Psoas muscle (tissue), 8 donors: ENCODE data around the gene BIN2. TPM values are rescaled to one million over a fixed set of nuclear protein-coding genes. Genes with fewer than 3 reads are reported as not detected.

ENCODE experiments used
- ATAC-seq, 4 donors: fragments of 200-7000 bp; cut with Tn5 transposase; one replicate each; pipeline ENCODE4 v1.9.1; 2020; ENCODE audit warnings: moderate library complexity in 3 of 4, mild to moderate bottlenecking in 2 of 4
- DNase-seq, 2 donors: peaks; one replicate each; pipeline ENCODE4 v3.0.0-alpha.2; 2020
- H3K27ac ChIP-seq: fragments of 200-600 bp; one replicate; pipeline ENCODE4 v1.8.0; 2022
- H3K27me3 ChIP-seq, 3 donors: fragments of 200-600 bp in 1 of 3; one replicate each; pipeline versions ENCODE4 v1.6.1 to v1.8.0; 2013 to 2022; ENCODE audit warnings: low read length in 2 of 3, mild to moderate bottlenecking in 2 of 3, moderate library complexity in 1 of 3; ENCODE audit not compliant: insufficient read depth in 3 of 3
- H3K36me3 ChIP-seq, 2 donors: fragments of 200-600 bp in 1 of 2; one replicate each; pipeline versions ENCODE4 v1.6.1 to v1.8.0; 2013 to 2022; ENCODE audit warnings: low read depth in 1 of 2, mild to moderate bottlenecking in 1 of 2, moderate library complexity in 1 of 2; ENCODE audit not compliant: insufficient read depth in 1 of 2
- H3K4me1 ChIP-seq: fragments of 200-600 bp; one replicate; pipeline ENCODE4 v1.8.0; 2022
- H3K4me3 ChIP-seq: fragments of 200-600 bp; one replicate; pipeline ENCODE4 v1.8.0; 2022; ENCODE audit warnings: mild to moderate bottlenecking
- H3K9me3 ChIP-seq: fragments of 200-600 bp; one replicate; pipeline ENCODE4 v1.8.0; 2022
- WGBS, 3 donors: extraction: QIAGEN DNeasy Blood & Tissue Kit; methylation state at CpG; one replicate each; pipeline versions ENCODE4 v1.1.6 to v1.1.7; 2013; 5-methylcytosine and 5-hydroxymethylcytosine counted together
- intact Hi-C, 2 donors: fragments of 100-400 bp; cut with DNase I; formaldehyde crosslinking; loops; one replicate each; pipeline versions ENCODE4 v1.11.0 to v1.14.2; 2022
- polyA plus RNA-seq, 3 donors: library from polyadenylated mRNA; stranded (reverse); fragments of 200-250 nt; gene quantifications; one replicate each; pipeline ENCODE4 v1.2.3, GENCODE V29; 2013
- total RNA-seq, 4 donors: library from RNA; stranded (reverse); fragmentation: NEBNext Ultra II Directional in 2 of 4; extraction: Animal tissue kit (Norgen Biotek cat#: 25700) in 2 of 4; gene quantifications; one replicate each; pipeline versions ENCODE4 v1.2.1 to v1.2.4, GENCODE V29; 2021 to 2023
- TF ChIP-seq, protein P1 (sequence below): fragments of 200-600 bp; IDR thresholded peaks from one replicate; pipeline ENCODE4 v1.8.0; 2022; ENCODE audit warnings: antibody characterized with exemption
- donor health status: healthy with polysubstance abuse.
- donor health status: DM: no; HTN: no; CAD: no; lungs with moderate emphysema.
- donor health status: Bipolar disorder and iron deficiency.
- donor health status: healthy.
- donor health status: DM: yes; HTN: yes; CAD: no.
- donor health status: DM: no; HTN: no; CAD: no.
- donor health status: DM: no; HTN: no; CAD: no.
- donor health status: DM: yes; HTN: yes; CAD: no.

BIN2 gene
- total and polyA plus RNA-seq, 7 donors: 0.37 to 2.0 (median 0.81) TPM

DNA sequence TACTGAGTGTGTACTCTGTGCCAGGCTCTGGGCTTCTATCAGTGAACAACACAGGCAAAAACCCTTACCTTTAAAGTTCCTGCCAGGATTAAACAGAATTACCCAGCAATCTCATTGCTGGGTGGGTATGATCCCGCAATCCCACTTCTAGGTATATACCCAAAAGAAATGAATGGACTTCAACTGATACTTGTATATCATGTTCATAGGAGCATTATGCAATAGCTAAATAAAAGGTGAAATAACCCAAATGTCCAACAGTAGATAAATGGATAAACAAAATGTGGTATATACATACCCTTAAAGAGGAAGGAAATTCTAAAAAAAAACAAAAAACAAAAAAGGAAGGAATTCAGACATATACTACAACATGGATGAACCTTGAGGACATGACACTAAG, 70.7 kb downstream of the BIN2 start:
- TF ChIP-seq, protein P1, sequence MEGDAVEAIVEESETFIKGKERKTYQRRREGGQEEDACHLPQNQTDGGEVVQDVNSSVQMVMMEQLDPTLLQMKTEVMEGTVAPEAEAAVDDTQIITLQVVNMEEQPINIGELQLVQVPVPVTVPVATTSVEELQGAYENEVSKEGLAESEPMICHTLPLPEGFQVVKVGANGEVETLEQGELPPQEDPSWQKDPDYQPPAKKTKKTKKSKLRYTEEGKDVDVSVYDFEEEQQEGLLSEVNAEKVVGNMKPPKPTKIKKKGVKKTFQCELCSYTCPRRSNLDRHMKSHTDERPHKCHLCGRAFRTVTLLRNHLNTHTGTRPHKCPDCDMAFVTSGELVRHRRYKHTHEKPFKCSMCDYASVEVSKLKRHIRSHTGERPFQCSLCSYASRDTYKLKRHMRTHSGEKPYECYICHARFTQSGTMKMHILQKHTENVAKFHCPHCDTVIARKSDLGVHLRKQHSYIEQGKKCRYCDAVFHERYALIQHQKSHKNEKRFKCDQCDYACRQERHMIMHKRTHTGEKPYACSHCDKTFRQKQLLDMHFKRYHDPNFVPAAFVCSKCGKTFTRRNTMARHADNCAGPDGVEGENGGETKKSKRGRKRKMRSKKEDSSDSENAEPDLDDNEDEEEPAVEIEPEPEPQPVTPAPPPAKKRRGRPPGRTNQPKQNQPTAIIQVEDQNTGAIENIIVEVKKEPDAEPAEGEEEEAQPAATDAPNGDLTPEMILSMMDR: no peak
- DNase-seq (no peak), ATAC-seq (no peak)
- Histone ChIP-seq H3K36me3 (no peaks in the 10 kb centered on the region), H3K27ac (no peak overlapping the region), H3K4me1 (no peaks in the 10 kb centered on the region), H3K27me3 (no peaks in the 10 kb centered on the region), H3K4me3 (no peak overlapping the region), H3K9me3 (no peaks in the 10 kb centered on the region)
- 97 to 100% (median 97%) methylated on average over 1 of the region's 1 CpG for WGBS, 3 donors
- intact Hi-C loops: no loop called here

DNA sequence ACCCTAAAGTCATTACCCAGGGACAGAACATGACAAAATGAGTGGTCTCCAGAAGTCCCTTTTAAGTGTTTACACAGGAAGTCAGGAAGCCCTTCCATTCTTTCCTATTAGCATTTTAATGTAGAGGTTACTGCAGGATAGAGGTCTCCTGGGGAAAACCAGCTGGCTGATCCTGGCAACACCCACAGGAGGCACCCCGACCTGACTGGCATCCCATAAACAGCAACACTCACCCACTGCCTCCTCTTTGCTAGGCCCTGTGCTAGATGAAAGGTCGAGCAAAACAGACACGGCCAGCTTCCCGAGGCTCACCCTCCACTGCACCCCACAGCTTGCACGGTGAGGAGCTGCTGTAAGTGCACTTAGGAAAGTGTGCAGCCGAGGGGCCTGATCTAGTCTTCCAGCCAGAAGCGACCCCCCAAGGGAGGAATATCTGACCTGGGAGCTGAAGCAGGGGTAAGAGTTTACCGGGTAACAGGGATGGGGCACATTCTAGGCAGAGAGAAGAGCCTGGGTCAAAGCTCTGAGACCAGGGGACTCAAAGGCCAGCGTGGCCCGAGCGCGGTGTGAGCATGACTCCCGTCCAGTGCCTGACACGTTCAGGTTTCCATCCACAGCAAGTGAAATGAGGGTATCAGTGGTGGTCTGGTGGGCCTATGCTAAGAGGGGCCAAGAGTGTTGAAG, 76.3 kb downstream of the BIN2 start:
- H3K27me3 ChIP-seq: no peaks in the 10 kb centered on the region
- intact Hi-C loops: no loop called here
- H3K36me3 ChIP-seq: peaks cover 8 to 24% of the 10 kb centered on the region in 2 donors
- no peaks in the 10 kb centered on the region for H3K9me3 ChIP-seq
- 53 to 60% (median 56%) methylated on average over 14 of the region's 14 CpGs for WGBS, 3 donors
- no peak overlapping the region for H3K27ac ChIP-seq
- H3K4me3 ChIP-seq: no peak overlapping the region
- DNase-seq (no peak), ATAC-seq (no peak)
- H3K4me1 ChIP-seq: peaks cover 4% of the 10 kb centered on the region
- TF ChIP-seq, protein P1: no peak

DNA sequence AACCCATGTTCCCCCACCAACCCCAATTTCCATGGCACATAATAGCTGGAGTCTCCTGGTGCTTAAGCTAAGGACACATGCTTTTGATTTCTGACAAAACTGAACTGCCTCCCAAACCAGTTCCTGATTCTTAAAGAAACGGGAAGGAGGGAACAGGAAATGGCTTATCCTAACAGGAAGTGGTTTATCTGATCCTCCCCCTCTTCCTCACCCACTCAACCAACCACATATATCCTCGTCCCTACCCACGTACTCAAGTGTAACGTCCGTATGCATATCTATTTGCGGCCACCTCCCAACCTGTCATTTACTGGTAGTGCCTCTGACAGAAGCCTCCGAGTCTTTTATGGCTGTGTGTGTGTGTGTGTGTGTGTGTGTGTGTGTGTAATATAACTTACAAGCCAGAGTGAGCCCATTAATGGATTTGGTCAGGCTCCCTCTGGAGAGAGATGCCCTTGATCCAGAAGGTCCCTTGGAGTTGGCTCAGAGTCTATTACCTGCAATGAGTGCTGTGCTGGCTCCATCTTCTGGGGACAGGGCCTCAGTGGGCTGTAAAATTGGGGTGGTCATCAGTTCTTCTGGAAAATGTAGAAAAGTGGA, 77.6 kb downstream of the BIN2 start:
- no peak overlapping the region for H3K27ac ChIP-seq
- TF ChIP-seq, protein P1: no peak
- H3K36me3 ChIP-seq: peaks cover 8 to 37% of the 10 kb centered on the region in 2 donors
- DNase-seq: no peak
- H3K4me3 ChIP-seq: no peak overlapping the region
- no peaks in the 10 kb centered on the region for H3K27me3 ChIP-seq
- H3K9me3 ChIP-seq: no peaks in the 10 kb centered on the region
- peak in 2 of 4 donors; percentile 41 to 48 for ATAC-seq
- peaks cover 7% of the 10 kb centered on the region for H3K4me1 ChIP-seq
- WGBS, 3 donors: 55 to 61% (median 56%) methylated on average over 7 of the region's 7 CpGs
- intact Hi-C loops: no loop called here

DNA sequence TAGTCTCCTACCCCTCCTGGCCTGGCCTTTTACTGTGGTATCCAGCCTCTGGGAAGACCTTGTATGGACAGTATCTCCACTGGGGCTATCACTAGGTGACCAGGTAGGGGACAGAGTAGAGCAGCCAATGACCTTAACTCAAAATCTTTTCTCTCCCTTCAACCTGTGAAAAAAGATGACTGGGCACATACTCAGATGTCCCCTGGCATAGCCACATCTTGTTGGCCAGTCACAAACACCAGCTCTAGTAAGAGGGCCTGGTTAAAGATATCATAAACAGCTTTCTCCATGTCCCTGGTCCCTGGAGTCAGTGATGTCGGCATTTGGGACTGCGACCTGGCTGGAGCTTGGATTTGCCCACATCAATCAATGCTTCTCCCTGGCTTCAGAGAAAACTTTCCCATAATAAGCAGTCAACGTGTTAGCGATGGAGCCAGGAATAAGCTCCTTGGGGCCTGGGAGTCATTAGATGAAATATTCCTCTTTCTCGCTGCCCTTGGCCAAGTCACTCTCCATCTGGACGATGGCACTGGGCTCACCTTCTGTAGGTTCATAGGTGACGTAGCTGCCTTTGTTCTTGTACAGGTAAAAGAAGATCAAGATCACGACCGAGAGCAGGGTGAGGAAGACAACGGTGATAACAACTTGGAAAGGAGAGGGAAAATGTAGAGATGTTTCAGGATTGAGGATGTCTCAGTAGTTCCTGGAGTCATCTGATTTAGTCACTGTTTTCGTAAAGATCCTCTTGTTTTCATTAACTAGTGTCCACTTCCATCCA, 78.3 kb downstream of the BIN2 start:
- Histone ChIP-seq H3K4me3 (no peak overlapping the region), H3K36me3 (peaks cover 8 to 44% of the 10 kb centered on the region in 2 donors), H3K27ac (no peak overlapping the region), H3K4me1 (peaks cover 12% of the 10 kb centered on the region), H3K9me3 (no peaks in the 10 kb centered on the region), H3K27me3 (no peaks in the 10 kb centered on the region)
- 89 to 92% (median 90%) methylated on average over 11 of the region's 11 CpGs for WGBS, 3 donors
- TF ChIP-seq, protein P1: no peak
- ATAC-seq (peak in 2 of 4 donors; percentile 23 to 28), DNase-seq (no peak)
- intact Hi-C loops: no loop called here
